HG02970 (cell line): ENCODE data around the gene GZMB.
"Not testable (repeated sequence)": the region's sequence is repeated elsewhere in the genome, so short reads cannot be mapped to it uniquely, and the experiment has no call there.

Experiments
- ATAC-seq: cut with Tn5 transposase; IDR thresholded peaks from one replicate; pipeline ENCODE4 v1.9.1; 2021; ENCODE audit warnings: mild to moderate bottlenecking, moderate library complexity, moderate number of reproducible peaks; ENCODE audit not compliant: unreplicated experiment, low FRiP score

Gene GZMB

GRCh38 chr14:24634158-24634557 lies at the start of gene GZMB:
TSS of gene GZMB (minus strand) at chr14:24634190. CDS start at chr14:24634160, 30 bp downstream.
- ATAC-seq, result no peak

DNA sequence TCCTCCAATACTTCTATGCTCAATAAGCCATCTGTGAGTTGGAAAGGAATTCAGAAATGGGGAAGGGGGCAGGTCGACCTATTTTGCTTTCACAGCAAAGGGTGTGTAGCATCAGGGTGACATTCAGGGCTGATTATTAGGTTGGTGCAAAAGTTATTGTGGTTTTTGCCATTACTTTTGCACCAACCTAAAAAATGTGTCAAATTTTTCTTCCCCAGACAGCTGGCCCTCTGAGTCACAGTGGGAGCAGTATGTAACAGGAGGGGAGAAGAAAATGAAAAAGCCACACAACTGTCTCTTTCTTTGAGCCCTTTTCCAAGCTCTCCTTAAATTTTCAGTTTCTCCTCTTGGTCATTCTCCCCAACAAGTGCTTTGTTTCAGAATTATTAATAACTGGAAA lies 47.1 kb upstream of the GZMB start:
- no peak for ATAC-seq

GRCh38 chr14:24680516-24680915 lies 46.5 kb upstream of the GZMB start:
- no peak for ATAC-seq

GRCh38 chr14:24679248-24679961 lies 45.4 kb upstream of the GZMB start:
- ATAC-seq, result no peak

DNA sequence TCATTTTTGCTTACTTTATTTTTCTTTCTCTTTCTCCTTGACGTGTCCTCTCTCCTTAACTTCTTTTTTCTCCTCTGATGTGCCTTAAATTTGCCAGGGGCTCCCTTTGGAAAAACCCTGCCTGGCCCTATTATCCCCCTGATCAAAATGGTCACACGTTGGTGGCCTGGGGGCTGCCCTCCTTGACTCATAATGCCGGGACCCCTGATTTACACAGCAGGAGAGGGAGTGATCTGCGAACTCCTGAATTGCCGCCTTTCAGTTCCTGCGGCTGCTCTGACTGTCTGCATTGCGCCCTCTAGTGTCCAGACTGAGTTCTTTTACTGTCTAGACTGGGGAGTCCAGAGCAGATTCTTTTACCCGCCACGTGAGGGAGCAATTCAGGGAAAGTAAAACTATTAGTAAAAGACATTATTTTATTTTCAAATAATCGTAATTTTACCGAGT lies 44.8 kb upstream of the GZMB start:
- ATAC-seq, result peak; percentile 70

DNA sequence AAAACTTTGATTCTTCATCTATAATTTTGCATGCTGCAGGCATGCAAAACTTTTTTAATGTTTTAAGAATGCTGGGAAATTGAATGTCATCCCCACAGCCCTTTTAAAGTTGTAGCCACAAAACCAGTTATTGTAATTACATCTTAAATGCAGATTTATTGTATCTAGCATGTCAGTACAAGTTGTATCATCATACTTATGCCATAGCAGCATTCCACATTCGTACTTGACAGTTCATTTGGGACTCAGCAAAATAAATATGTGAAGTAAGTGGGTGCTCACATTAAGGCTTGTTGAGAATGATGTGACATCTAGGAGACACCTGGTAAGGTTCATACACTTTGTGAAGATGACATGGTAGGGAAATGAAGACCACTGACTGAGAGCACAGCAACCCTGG lies 44.0 kb upstream of the GZMB start:
- ATAC-seq, result no peak

GRCh38 chr14:24674204-24674970 lies 40.4 kb upstream of the GZMB start:
- peak; percentile 49 for ATAC-seq

DNA sequence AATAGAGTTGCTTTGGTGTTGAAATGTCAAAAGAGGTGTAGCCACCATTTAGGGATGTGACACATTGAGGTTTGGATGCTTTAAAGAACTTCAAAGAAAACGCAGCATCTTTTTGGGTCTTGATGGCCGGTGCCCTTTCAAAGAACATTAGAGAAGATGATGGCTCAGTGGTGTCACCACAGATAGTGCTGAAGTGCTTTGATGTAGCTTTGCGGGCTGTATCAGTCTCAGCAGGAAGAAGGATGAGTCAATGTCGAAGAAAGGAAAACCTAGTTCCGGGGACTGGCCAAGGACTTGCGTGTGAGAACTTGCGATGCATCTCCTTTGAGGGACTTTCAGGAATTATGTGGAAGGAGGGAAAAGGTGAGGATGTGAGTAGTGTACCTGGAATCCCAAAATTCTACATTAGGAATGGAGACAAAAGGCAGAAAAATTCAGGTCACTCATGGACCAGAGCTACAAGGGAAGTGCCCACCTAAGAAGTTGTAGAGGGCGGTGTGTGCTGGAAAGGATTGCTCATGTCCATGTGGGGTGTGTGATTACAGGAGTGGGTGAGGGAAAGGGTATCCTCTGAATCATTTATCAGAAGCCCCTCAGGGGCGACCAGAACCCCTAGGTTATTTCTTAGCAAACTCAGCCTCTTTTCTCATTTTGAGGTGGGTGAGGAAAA lies 39.7 kb upstream of the GZMB start:
- ATAC-seq, result peak; percentile 54

GRCh38 chr14:24673059-24673458 lies 39.1 kb upstream of the GZMB start:
- peak; percentile 29 for ATAC-seq

GRCh38 chr14:24670594-24670993 lies 36.6 kb upstream of the GZMB start:
- no peak for ATAC-seq

GRCh38 chr14:24669651-24670050 lies 35.7 kb upstream of the GZMB start:
- ATAC-seq, result no peak

- peak; percentile 94 for ATAC-seq
Observed at GRCh38 chr14:24665440-24665991, 31.5 kb upstream of the GZMB start.

GRCh38 chr14:24664366-24664765 lies 30.4 kb upstream of the GZMB start:
- ATAC-seq, result no peak

DNA sequence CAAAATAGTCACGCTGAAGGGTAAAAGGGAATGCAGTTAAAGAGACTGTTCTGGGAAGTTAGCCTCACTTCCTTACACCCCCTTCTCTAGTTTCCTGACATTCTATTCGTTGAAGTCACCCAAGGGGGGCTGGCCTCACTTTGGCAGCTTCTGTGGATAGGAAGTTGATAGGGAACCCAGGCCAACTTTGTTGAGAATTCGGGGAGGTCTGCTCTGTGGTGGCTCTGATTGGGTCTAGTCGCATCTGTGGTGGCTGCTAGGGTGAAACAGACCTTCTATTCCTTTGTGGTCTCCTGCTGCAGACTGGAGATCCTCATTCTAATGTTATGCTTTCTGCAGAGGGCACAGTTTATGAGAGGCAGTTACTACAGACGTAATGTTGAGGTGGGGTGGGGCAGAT lies 28.8 kb upstream of the GZMB start:
- ATAC-seq, result no peak

DNA sequence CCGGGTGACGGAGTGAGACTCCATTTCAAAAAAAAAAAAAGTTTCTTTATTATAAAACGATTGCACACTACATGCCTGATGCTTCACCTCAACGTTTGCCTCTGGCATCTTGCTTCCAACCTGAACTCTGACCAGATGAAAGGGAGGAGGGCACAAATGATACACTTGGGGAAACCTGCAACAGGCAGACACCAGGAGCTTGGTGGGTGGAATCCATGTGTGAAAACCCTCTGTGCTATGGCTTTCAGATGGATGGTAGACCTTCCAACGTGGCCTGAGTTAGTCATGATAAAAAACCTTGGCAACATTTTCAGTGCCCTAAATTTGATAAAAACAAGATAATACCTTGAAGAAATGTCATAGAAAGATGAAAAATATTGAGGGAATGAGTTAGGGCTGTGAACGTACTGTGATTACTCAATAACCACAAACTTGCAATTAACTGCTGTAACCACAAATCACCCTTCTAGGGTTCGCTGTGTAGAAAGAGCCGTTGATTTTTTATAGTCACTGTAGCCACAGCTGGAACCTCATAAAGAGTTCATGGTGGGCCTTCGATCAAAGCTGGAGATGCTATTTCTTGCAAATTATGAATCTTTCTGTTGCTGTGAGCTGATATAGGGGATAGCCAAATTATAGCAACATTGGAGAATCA lies 26.1 kb upstream of the GZMB start:
- ATAC-seq, result no peak

DNA sequence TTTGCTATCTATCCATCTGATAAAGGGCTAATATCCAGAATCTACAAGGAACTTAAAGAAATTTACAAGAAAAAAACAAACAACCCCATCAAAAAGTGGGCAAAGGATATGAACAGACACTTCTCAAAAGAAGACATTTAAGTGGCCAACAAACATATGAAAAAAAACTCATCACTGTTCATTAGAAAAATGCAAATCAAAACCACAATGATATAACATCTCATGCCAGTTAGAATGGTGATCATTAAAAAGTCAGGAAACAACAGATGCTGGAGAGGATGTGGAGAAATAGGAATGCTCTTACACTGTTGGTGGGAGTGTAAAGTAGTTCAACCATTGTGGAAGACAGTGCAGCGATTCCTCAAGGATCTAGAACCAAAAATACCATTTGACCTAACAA lies 14.4 kb upstream of the GZMB start:
- ATAC-seq, result not testable (repeated sequence)

DNA sequence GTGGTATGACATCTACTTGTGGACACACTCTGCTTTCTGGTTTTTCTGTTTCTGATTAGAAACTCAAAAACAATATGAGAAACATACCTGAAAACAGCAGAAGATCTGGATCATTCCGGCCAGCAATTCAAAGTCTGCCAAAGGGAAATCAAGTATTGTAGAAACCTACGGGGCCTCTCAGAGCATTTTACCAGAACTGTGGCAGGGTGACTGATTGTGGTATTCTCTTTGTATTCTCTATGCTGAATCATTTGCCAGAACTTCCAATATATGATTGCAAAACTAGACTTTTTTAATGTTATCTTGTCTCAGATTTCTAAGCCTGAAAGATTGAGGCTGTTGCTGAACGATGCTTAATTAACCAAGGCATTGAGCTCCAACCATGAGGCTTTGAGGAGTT lies 5.9 kb upstream of the GZMB start:
- no peak for ATAC-seq

DNA sequence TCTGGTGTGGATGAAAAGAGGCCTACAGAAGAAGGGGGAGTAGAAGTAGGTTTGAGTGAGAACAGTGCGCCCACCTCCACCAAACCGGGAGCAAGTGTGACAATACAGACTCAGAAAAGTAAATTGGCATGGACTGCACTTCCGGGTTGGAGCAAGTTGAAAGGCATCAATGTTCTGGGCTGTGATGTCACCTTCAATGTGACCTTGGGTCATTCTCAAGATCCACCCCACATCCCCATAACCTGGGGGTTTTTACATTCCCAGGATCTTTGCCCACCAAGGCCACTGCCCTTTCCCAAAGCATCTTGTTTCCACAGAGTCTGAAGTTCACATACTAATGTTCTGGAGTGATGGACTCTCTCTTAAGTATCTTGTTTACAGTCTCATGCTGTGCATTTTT lies 5.3 kb upstream of the GZMB start:
- no peak for ATAC-seq

- no peak for ATAC-seq
Observed at GRCh38 chr14:24633353-24633752, 637 bp downstream of the GZMB start.

GRCh38 chr14:24632761-24633160 lies 1.2 kb downstream of the GZMB start:
- no peak for ATAC-seq

- no peak for ATAC-seq
Observed at GRCh38 chr14:24632336-24632735, 1.7 kb downstream of the GZMB start.
